Testis (tissue), 3 donors: ENCODE measurements around the gene PCDHA7. TPM values are rescaled to one million over a fixed set of nuclear protein-coding genes. Genes with fewer than 3 reads are reported as not detected.

Experiments
- DNase-seq: peaks from one replicate; pipeline ENCODE4 v3.0.0-alpha.2; 2019
- H3K27ac ChIP-seq, 2 donors: fragments of 200-600 bp; sonication (generic); one replicate each; pipeline ENCODE4 v1.5.1; 2019
- H3K27me3 ChIP-seq: fragments of 200-600 bp; sonication (generic); one replicate; pipeline ENCODE4 v1.5.1; 2019
- H3K36me3 ChIP-seq: fragments of 200-600 bp; sonication (generic); one replicate; pipeline ENCODE4 v1.5.1; 2017; ENCODE audit warnings: low read depth; ENCODE audit errors: missing control alignments
- H3K4me1 ChIP-seq: fragments of 200-600 bp; sonication (generic); one replicate; pipeline ENCODE4 v1.5.1; 2019
- H3K4me3 ChIP-seq, 2 donors: fragments of 200-600 bp; sonication (generic); one replicate each; pipeline ENCODE4 v1.5.1; 2017 to 2019
- H3K9me3 ChIP-seq: fragments of 200-600 bp; sonication (generic); one replicate; pipeline ENCODE4 v1.5.1; 2017
- POLR2A ChIP-seq: fragments of 450-650 bp; IDR thresholded peaks from one replicate; pipeline ENCODE4 v1.6.1; 2017; ENCODE audit warnings: antibody characterized with exemption, mild to moderate bottlenecking, moderate library complexity
- WGBS, 2 donors: methylation state at CpG; one replicate each; pipeline ENCODE4 v1.1.5; 2018; 5-methylcytosine and 5-hydroxymethylcytosine counted together
- intact Hi-C: fragments of 100-400 bp; cut with DNase I; formaldehyde crosslinking; loops from one replicate; pipeline ENCODE4 v1.15.1; 2023; ENCODE audit warnings: low total_unique reads
- polyA plus RNA-seq: library from polyadenylated mRNA; stranded (reverse); fragments of 350-450 nt; fragmentation: Illumina TruSeq; extraction: RNeasy Lipid Tissue Mini Kit (QIAGEN cat#74804); gene quantifications from one replicate; pipeline ENCODE4 v1.2.3, GENCODE V29; 2014; ENCODE audit warnings: low read depth, low replicate concordance; ENCODE audit not compliant: insufficient read depth
- total RNA-seq, 2 donors: library from RNA; depleted of rRNA; stranded (reverse); fragments of >200 nt; gene quantifications; one replicate each; pipeline ENCODE4 v1.2.3, GENCODE V29; 2016
- TF ChIP-seq, protein P1 (sequence below), 3 experiments: fragments of 450-650 bp in 2 of 3; fragments of 200-600 bp in 1 of 3; sonication (generic) in 1 of 3; IDR thresholded peaks; one replicate each; pipeline ENCODE4 v1.5.1; 2016 to 2019; ENCODE audit warnings: antibody characterized with exemption in 3 of 3, mild to moderate bottlenecking in 2 of 3, moderate library complexity in 1 of 3

The PCDHA7 gene
- total and polyA plus RNA-seq, 3 donors from 2014 or later: 0.78 to 3.8 (median 2.7) TPM

DNA sequence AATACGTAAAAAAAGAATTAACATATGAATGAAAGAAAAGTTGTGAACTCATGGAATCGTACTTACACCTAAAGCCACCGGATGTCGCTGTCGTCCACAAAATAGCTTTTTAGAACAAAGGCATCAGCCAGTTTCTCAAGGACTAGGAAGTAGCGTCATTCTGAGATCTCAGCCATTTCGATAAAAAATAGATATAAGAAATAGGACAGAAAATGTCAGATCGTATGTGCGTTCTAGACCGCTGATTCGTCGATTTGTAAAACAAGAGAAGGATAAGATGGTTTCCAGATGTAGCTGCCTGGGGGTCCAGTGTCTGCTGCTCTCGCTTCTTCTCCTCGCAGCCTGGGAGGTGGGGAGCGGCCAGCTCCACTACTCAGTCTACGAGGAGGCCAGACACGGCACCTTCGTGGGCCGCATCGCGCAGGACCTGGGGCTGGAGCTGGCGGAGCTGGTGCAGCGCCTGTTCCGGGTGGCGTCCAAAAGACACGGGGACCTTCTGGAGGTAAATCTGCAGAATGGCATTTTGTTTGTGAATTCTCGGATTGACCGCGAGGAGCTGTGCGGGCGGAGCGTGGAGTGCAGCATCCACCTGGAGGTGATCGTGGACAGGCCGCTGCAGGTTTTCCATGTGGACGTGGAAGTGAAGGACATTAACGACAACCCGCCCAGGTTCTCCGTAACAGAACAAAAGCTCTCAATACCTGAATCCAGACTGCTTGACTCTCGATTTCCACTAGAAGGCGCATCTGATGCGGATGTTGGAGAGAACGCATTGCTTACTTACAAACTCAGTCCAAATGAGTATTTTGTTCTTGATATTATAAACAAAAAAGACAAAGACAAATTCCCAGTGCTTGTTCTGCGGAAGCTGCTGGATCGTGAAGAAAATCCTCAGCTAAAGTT lies 22.0 kb downstream of the PCDHA7 start, which contains the start of gene PCDHA10:
TSS of gene PCDHA10 (plus strand) at position 126 of the 903 bp plus-strand sequence. CDS start at position 278, 152 bp downstream.
- H3K36me3 ChIP-seq: no peaks in the 10 kb centered on the region
- H3K27ac ChIP-seq: no peak within 1 kb of the TSS
- TF ChIP-seq, protein P1, sequence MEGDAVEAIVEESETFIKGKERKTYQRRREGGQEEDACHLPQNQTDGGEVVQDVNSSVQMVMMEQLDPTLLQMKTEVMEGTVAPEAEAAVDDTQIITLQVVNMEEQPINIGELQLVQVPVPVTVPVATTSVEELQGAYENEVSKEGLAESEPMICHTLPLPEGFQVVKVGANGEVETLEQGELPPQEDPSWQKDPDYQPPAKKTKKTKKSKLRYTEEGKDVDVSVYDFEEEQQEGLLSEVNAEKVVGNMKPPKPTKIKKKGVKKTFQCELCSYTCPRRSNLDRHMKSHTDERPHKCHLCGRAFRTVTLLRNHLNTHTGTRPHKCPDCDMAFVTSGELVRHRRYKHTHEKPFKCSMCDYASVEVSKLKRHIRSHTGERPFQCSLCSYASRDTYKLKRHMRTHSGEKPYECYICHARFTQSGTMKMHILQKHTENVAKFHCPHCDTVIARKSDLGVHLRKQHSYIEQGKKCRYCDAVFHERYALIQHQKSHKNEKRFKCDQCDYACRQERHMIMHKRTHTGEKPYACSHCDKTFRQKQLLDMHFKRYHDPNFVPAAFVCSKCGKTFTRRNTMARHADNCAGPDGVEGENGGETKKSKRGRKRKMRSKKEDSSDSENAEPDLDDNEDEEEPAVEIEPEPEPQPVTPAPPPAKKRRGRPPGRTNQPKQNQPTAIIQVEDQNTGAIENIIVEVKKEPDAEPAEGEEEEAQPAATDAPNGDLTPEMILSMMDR (IDR thresholded peaks at IDR 0.05): peak; percentile 5 to 44 (median 39)
- no peak for TF ChIP-seq POLR2A
- DNase-seq: no peak
- peak within 1 kb of the TSS; percentile 36 to 38 for H3K4me3 ChIP-seq
- intact Hi-C loops: no loop called here
- no peaks in the 10 kb centered on the region for H3K4me1 ChIP-seq
- WGBS, 2 donors: 14 to 16% methylated on average over 38 to 44 of the region's 44 CpGs
- no peaks in the 10 kb centered on the region for H3K9me3 ChIP-seq
- no peaks in the 10 kb centered on the region for H3K27me3 ChIP-seq

DNA sequence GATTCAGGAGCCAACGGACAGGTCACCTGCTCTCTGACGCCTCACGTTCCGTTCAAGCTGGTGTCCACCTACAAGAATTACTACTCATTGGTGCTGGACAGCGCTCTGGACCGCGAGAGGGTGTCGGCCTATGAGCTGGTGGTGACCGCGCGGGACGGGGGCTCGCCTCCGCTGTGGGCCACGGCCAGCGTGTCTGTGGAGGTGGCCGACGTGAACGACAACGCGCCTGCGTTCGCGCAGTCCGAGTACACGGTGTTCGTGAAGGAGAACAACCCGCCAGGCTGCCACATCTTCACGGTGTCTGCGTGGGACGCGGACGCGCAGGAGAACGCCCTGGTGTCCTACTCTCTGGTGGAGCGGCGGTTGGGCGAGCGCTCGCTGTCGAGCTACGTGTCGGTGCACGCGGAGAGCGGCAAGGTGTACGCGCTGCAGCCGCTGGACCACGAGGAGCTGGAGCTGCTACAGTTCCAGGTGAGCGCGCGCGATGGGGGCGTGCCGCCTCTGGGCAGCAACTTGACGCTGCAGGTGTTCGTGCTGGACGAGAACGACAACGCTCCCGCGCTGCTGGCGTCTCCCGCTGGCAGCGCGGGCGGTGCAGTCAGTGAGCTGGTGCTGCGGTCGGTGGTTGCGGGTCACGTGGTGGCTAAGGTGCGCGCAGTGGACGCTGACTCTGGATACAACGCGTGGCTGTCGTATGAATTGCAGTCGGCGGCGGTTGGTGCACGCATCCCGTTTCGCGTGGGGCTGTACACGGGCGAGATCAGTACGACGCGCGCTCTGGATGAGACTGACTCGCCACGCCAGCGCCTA lies 23.3 kb downstream of the PCDHA7 start:
- no peak for DNase-seq
- TF ChIP-seq, protein P1 (IDR thresholded peaks at IDR 0.05): no peak
- TF ChIP-seq POLR2A: no peak
- Histone ChIP-seq H3K4me3 (no peak overlapping the region), H3K27me3 (no peaks in the 10 kb centered on the region), H3K9me3 (no peaks in the 10 kb centered on the region), H3K4me1 (no peaks in the 10 kb centered on the region), H3K27ac (no peak overlapping the region), H3K36me3 (no peaks in the 10 kb centered on the region)
- 37 to 48% methylated on average over 4 to 70 of the region's 94 CpGs for WGBS, 2 donors
- intact Hi-C loops: no loop called here

DNA sequence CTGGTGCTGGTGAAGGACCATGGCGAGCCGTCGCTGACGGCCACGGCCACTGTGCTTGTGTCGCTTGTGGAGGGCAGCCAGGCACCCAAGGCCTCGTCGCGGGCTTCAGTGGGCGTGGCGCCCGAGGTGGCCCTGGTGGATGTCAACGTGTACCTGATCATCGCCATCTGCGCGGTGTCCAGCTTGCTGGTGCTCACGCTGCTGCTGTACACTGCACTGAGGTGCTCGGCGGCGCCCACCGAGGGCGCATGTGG lies 23.8 kb downstream of the PCDHA7 start:
- 30 to 60% methylated on average over 1 to 7 of the region's 22 CpGs for WGBS, 2 donors
- no peak for TF ChIP-seq POLR2A
- TF ChIP-seq, protein P1 (IDR thresholded peaks at IDR 0.05): no peak
- Histone ChIP-seq H3K4me3 (no peak overlapping the region), H3K4me1 (no peaks in the 10 kb centered on the region), H3K27me3 (no peaks in the 10 kb centered on the region), H3K36me3 (no peaks in the 10 kb centered on the region), H3K27ac (no peak overlapping the region), H3K9me3 (no peaks in the 10 kb centered on the region)
- no peak for DNase-seq
- intact Hi-C loops: no loop called here

DNA sequence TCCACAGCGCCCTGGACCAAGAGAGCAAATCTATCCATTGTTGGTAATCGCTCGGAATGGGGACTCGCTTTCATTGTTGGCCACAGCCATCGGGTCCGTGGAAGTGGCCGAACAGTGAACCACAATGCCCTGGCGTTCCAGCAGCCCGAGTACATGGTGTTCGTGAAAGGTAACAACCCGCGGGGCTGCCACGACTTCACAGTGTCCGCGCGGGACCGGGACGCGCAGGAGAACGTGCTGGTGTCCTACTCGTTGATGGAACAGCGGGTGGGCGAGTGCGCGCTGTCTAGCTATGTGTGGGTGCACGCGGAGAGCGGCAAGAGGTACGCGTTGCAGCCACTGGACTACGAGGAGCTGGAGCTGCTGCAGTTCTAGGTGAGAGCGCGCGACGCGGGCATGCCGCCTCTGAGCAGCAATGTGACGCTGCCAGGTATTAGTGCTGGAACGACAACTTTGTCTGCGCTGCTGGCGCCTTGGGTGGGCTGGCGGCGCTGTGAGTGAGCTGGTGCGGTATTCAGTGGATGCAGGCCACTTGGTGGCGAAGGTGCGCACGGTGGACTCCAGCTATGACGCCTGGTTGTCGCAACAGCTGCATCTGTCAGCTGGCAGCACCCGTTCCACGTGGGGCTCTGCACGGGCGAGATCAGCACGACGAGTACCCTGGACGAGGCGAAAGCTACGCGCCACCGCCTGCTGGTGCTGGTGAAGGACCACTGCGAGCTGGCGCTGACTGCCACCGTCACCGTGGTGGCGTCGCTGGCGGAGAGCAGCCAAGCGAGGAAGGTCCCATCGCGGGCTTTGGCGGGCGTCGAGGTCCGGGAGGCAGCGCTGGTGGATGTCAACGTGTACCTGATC lies 28.6 kb downstream of the PCDHA7 start:
- Histone ChIP-seq H3K4me1 (no peaks in the 10 kb centered on the region), H3K27ac (no peak overlapping the region), H3K27me3 (no peaks in the 10 kb centered on the region), H3K4me3 (no peak overlapping the region), H3K9me3 (no peaks in the 10 kb centered on the region), H3K36me3 (no peaks in the 10 kb centered on the region)
- WGBS, 2 donors: 33 to 35% methylated on average over 22 to 66 of the region's 76 CpGs
- no peak for DNase-seq
- intact Hi-C loops: no loop called here
- TF ChIP-seq POLR2A: no peak
- TF ChIP-seq, protein P1 (IDR thresholded peaks at IDR 0.05): no peak
